Activated CD8-positive, alpha-beta memory T cell treated with anti-CD3 and anti-CD28 coated beads for 36 hours (primary cell): ENCODE data around the gene ZDHHC17. TPM values are rescaled to one million over a fixed set of nuclear protein-coding genes. Genes with fewer than 3 reads are reported as not detected.

Source experiments
- CTCF ChIA-PET: fragments of 350-600 bp; sonication (Branson Sonifier 250); formaldehyde crosslinking; loops from one replicate; lab custom pipeline; 2021; ENCODE audit warnings: antibody characterized with exemption; lab: Charles Lee
- POLR2A ChIA-PET: fragments of 350-600 bp; sonication (Branson Sonifier 250); formaldehyde crosslinking; loops from one replicate; lab custom pipeline; 2021; ENCODE audit warnings: antibody characterized with exemption; lab: Charles Lee
- total RNA-seq, 2 experiments: library from RNA; stranded (reverse); gene quantifications; one replicate each; pipeline ENCODE4 v1.2.3, GENCODE V29; 2021

ZDHHC17 gene
- total RNA-seq, 2 experiments from 2014 or later = 15.7 to 17.8 TPM

GRCh38 chr12:76895796-76896195, 131.9 kb downstream of the ZDHHC17 start:
- ChIA-PET CTCF (no interaction called here), POLR2A (no interaction called here)

- CTCF ChIA-PET = no interaction called here
- POLR2A ChIA-PET = no interaction called here
Observed at GRCh38 chr12:76896274-76896673, 132.4 kb downstream of the ZDHHC17 start.

GRCh38 chr12:76898442-76898841, 134.5 kb downstream of the ZDHHC17 start:
- POLR2A ChIA-PET = no interaction called here
- CTCF ChIA-PET = no interaction called here

GRCh38 chr12:76899522-76899921, 135.6 kb downstream of the ZDHHC17 start:
- POLR2A ChIA-PET = no interaction called here
- CTCF ChIA-PET = no interaction called here

- ChIA-PET POLR2A (no interaction called here), CTCF (no interaction called here)
Observed at GRCh38 chr12:76901628-76902380, 137.9 kb downstream of the ZDHHC17 start.

Other genes with a start within 250 kb of the ZDHHC17 start
- gene OSBPL8, start 204.3 kb upstream of the ZDHHC17 start, total RNA-seq = 10 to 100 TPM; 86.7 to 87.2 TPM
- under 1 TPM; 0.25 to 0.27 TPM for gene CSRP2, start 114.9 kb downstream of the ZDHHC17 start, total RNA-seq